ENCODE measurements around the gene HPS3.

GRCh38 chr3:149179220-149179619, 49.8 kb downstream of the HPS3 start:
- TF ChIP-seq, protein P1, sequence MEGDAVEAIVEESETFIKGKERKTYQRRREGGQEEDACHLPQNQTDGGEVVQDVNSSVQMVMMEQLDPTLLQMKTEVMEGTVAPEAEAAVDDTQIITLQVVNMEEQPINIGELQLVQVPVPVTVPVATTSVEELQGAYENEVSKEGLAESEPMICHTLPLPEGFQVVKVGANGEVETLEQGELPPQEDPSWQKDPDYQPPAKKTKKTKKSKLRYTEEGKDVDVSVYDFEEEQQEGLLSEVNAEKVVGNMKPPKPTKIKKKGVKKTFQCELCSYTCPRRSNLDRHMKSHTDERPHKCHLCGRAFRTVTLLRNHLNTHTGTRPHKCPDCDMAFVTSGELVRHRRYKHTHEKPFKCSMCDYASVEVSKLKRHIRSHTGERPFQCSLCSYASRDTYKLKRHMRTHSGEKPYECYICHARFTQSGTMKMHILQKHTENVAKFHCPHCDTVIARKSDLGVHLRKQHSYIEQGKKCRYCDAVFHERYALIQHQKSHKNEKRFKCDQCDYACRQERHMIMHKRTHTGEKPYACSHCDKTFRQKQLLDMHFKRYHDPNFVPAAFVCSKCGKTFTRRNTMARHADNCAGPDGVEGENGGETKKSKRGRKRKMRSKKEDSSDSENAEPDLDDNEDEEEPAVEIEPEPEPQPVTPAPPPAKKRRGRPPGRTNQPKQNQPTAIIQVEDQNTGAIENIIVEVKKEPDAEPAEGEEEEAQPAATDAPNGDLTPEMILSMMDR (IDR thresholded peaks at IDR 0.05): no peak
- TF ChIP-seq POLR2A (IDR thresholded peaks at IDR 0.05) (no peak), EP300 (IDR thresholded peaks at IDR 0.05) (no peak)

Measured in tibial nerve (tissue), 4 donors.